IPS-NIHi7 (cell line): Measurements from ENCODE around the gene MAP3K9.
"Not testable (repeated sequence)": the region's sequence is repeated elsewhere in the genome, so short reads cannot be mapped to it uniquely, and the experiment has no call there.

ENCODE experiments used
- DNase-seq: peaks from one replicate; pipeline ENCODE4 v3.0.0; 2012; ENCODE audit warnings: mixed read lengths; ENCODE audit errors: extremely low spot score

Gene MAP3K9

GRCh38 chr14:70809225-70810219 lies at the start of gene MAP3K9:
TSS of gene MAP3K9 (minus strand) at chr14:70809513. CDS start at chr14:70809171, 342 bp downstream.
- DNase-seq = peak; percentile 99

- DNase-seq = no peak
These were observed 49.3 kb upstream of the MAP3K9 start for GRCh38 chr14:70858641-70859040.

GRCh38 chr14:70857496-70857890 lies 48.2 kb upstream of the MAP3K9 start:
- DNase-seq = no peak

- DNase-seq = no peak
These were observed 47.7 kb upstream of the MAP3K9 start for GRCh38 chr14:70856851-70857495.

- DNase-seq = no peak
These were observed 46.2 kb upstream of the MAP3K9 start for GRCh38 chr14:70855486-70855885.

- DNase-seq = not testable (repeated sequence)
These were observed 44.3 kb upstream of the MAP3K9 start for GRCh38 chr14:70853658-70854057.

- DNase-seq = no peak
These were observed 38.2 kb upstream of the MAP3K9 start for GRCh38 chr14:70847406-70848090.

GRCh38 chr14:70845601-70846000 lies 36.3 kb upstream of the MAP3K9 start:
- DNase-seq = no peak

GRCh38 chr14:70842851-70843462 lies 33.6 kb upstream of the MAP3K9 start:
- DNase-seq = no peak

GRCh38 chr14:70838076-70838475 lies 28.8 kb upstream of the MAP3K9 start:
- DNase-seq = no peak

GRCh38 chr14:70836946-70837345 lies 27.6 kb upstream of the MAP3K9 start:
- no peak for DNase-seq

GRCh38 chr14:70833884-70834283 lies 24.6 kb upstream of the MAP3K9 start:
- DNase-seq = no peak

GRCh38 chr14:70832561-70833305 lies 23.4 kb upstream of the MAP3K9 start:
- DNase-seq = no peak

- DNase-seq = no peak
These were observed 21.9 kb upstream of the MAP3K9 start for GRCh38 chr14:70830998-70831781.

- DNase-seq = no peak
These were observed 18.9 kb upstream of the MAP3K9 start for GRCh38 chr14:70828188-70828587.

- no peak for DNase-seq
These were observed 18.4 kb upstream of the MAP3K9 start for GRCh38 chr14:70827752-70828151.

GRCh38 chr14:70827347-70827746 lies 18.0 kb upstream of the MAP3K9 start:
- no peak for DNase-seq

- DNase-seq = no peak
These were observed 14.0 kb upstream of the MAP3K9 start for GRCh38 chr14:70823281-70823680.

GRCh38 chr14:70822530-70823185 lies 13.3 kb upstream of the MAP3K9 start:
- peak; percentile 88 for DNase-seq
